SU-DHL-6 (cell line): ENCODE measurements around the gene HLTF.

Source experiments
- H2AFZ ChIP-seq: fragments of 200-600 bp; sonication (generic); 2 replicates; pipeline ENCODE4 v1.6.1; 2014; ENCODE audit warnings: low read depth, mild to moderate bottlenecking, moderate library complexity, mixed read lengths, antibody characterized with exemption, low read length; ENCODE audit not compliant: severe bottlenecking
- H3F3A ChIP-seq: fragments of 200-600 bp; shearing (Covaris generic); 2 replicates; pipeline ENCODE4 v1.6.0; 2016; ENCODE audit warnings: antibody characterized with exemption, mild to moderate bottlenecking; ENCODE audit not compliant: insufficient read depth
- H3K27ac ChIP-seq: fragments of 200-600 bp; sonication (generic); 2 replicates; pipeline ENCODE4 v1.5.1; 2016; ENCODE audit warnings: low read depth, mild to moderate bottlenecking, low read length, moderate library complexity, mixed read lengths
- H3K27me3 ChIP-seq: fragments of 200-600 bp; sonication (generic), shearing (Covaris generic); 2 replicates; pipeline ENCODE4 v1.6.0; 2014; ENCODE audit warnings: mild to moderate bottlenecking, low read length
- H3K36me3 ChIP-seq: fragments of 200-600 bp; sonication (generic); 2 replicates; pipeline ENCODE4 v1.6.1; 2014; ENCODE audit warnings: mild to moderate bottlenecking, low read length, mixed read lengths
- H3K4me2 ChIP-seq: fragments of 300-600, 200-600 bp; shearing (Covaris generic), sonication (generic); 2 replicates; pipeline ENCODE4 v1.6.0; 2014; ENCODE audit warnings: low read length, low read depth, mild to moderate bottlenecking; ENCODE audit not compliant: poor library complexity, severe bottlenecking
- H3K4me3 ChIP-seq: fragments of 200-600 bp; sonication (generic); 2 replicates; pipeline ENCODE4 v1.5.1; 2014; ENCODE audit warnings: antibody characterized with exemption, low read length, mild to moderate bottlenecking, mixed read lengths; ENCODE audit not compliant: insufficient read depth, poor library complexity, severe bottlenecking
- H3K79me2 ChIP-seq: fragments of 200-600 bp; sonication (generic); 2 replicates; pipeline ENCODE4 v1.6.1; 2014; ENCODE audit warnings: mild to moderate bottlenecking, low read length, moderate library complexity; ENCODE audit not compliant: insufficient read depth
- H3K9ac ChIP-seq: fragments of 200-600 bp; sonication (generic); 2 replicates; pipeline ENCODE4 v1.7.0; 2014; ENCODE audit warnings: mild to moderate bottlenecking, low read length
- H3K9me2 ChIP-seq: fragments of 200-600 bp; sonication (generic); replicated peaks from 2 replicates; pipeline ENCODE4 v1.6.1; 2014; ENCODE audit warnings: low read length; ENCODE audit not compliant: insufficient read depth
- H3K9me3 ChIP-seq: fragments of 200-600 bp; sonication (generic); 2 replicates; pipeline ENCODE4 v1.6.1; 2014; ENCODE audit warnings: low read length, mixed read lengths; ENCODE audit not compliant: insufficient read depth
- H4K20me1 ChIP-seq: fragments of 200-600 bp; sonication (generic); 2 replicates; pipeline ENCODE4 v1.6.1; 2014; ENCODE audit warnings: low read depth, mild to moderate bottlenecking, antibody characterized with exemption, low read length, moderate library complexity, mixed read lengths
- CTCF ChIP-seq: fragments of 200-600 bp; sonication (generic); IDR thresholded peaks from one replicate; pipeline ENCODE4 v1.5.1; 2017; ENCODE audit warnings: antibody characterized with exemption, mild to moderate bottlenecking, low read length, moderate library complexity; ENCODE audit not compliant: insufficient read depth, poor library complexity, severe bottlenecking
- EZH2phosphoT487 ChIP-seq: fragments of 200-600 bp; sonication (generic), shearing (Covaris generic); conservative IDR thresholded peaks from 2 replicates; pipeline ENCODE4 v1.6.1; 2018; ENCODE audit warnings: mild to moderate bottlenecking, antibody characterized with exemption, low read length, moderate library complexity, mixed read lengths

The HLTF gene

GRCh38 chr3:149044339-149045083 lies 41.8 kb downstream of the HLTF start:
- Histone ChIP-seq H4K20me1 (no peaks in the 10 kb centered on the region), H3K4me2 (no peak overlapping the region), H3K9me2 (no peaks in the 10 kb centered on the region), H3K4me3 (no peak overlapping the region), H2AFZ (no peak overlapping the region), H3K79me2 (no peaks in the 10 kb centered on the region), H3K27me3 (no peaks in the 10 kb centered on the region), H3K9ac (no peak overlapping the region), H3K36me3 (peaks cover 55% of the 10 kb centered on the region), H3K9me3 (no peaks in the 10 kb centered on the region), H3K27ac (no peak overlapping the region), H3F3A (0 out of 2 replicates have a peak, but pooled peaks cover 6% of the 10 kb centered on the region)
- TF ChIP-seq CTCF (no peak), EZH2phosphoT487 (no peak)

DNA sequence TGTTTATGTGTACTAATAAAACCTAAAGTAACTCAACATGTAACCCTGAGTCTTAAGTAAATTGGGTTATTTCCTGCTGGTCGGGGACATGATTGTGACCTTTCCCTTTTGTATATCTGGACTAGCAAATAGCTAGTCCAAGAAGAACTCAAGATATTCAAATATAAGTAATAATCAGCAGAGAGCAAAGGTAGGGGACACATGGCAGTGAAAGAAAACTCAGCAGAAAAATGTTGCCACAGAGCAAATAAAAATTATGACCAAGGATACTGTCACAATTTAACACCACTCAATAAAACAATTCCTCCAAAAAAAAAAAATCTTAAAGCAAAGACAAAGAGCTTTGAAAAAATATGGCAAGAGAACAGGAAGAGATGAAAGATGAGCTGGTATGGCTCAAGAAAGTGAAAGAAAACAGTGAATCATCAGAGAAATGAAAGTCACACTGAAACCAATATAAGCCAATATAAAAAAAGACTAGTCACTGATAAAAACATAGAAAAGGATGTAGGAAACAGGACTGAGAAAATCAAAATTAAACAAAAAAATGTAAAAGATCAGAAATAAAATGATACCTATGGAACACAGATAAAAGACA lies 43.4 kb downstream of the HLTF start:
- H3K79me2 ChIP-seq = no peaks in the 10 kb centered on the region
- H3K27ac ChIP-seq = no peak overlapping the region
- H3F3A ChIP-seq = 0 out of 2 replicates have a peak, but pooled peaks cover 6% of the 10 kb centered on the region
- H3K9me3 ChIP-seq = no peaks in the 10 kb centered on the region
- no peak overlapping the region for H3K9ac ChIP-seq
- H3K4me3 ChIP-seq = no peak overlapping the region
- TF ChIP-seq EZH2phosphoT487 = no peak
- no peak for TF ChIP-seq CTCF
- no peaks in the 10 kb centered on the region for H4K20me1 ChIP-seq
- no peaks in the 10 kb centered on the region for H3K9me2 ChIP-seq
- no peak overlapping the region for H2AFZ ChIP-seq
- H3K27me3 ChIP-seq = no peaks in the 10 kb centered on the region
- H3K4me2 ChIP-seq = no peak overlapping the region
- peaks cover 57% of the 10 kb centered on the region for H3K36me3 ChIP-seq

DNA sequence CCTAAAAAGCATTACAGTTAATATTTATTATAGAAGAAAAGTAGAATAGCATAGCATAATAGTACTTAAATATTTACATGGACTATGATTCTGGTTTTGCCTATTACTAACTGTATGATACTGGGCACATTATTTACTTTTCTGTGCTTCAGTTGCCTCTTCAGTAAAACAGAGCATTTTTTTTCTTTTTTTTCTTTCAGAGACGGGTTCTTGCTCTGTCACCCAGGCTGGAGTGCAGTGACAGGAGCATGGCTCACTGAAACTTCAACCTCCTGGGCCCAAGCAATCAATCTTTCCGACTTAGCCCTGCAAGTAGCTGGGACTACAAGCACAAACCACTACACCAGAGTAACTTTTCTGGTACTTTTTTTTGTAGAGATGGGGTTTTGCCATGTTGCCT lies 48.0 kb downstream of the HLTF start:
- Histone ChIP-seq H3K36me3 (peaks cover 63% of the 10 kb centered on the region), H3K79me2 (no peaks in the 10 kb centered on the region), H3F3A (peaks cover 11% of the 10 kb centered on the region; the same call in 1 of the 2 replicates), H3K27ac (no peak overlapping the region), H4K20me1 (no peaks in the 10 kb centered on the region), H3K9ac (no peak overlapping the region), H3K27me3 (no peaks in the 10 kb centered on the region), H2AFZ (no peak overlapping the region), H3K4me2 (no peak overlapping the region), H3K4me3 (no peak overlapping the region), H3K9me2 (no peaks in the 10 kb centered on the region), H3K9me3 (no peaks in the 10 kb centered on the region)
- TF ChIP-seq CTCF (no peak), EZH2phosphoT487 (no peak)
